Neural cell (in vitro differentiated cells): ENCODE measurements around the gene TSPAN9.

ENCODE experiments used
- CTCF ChIP-seq: fragments of 450-650 bp; IDR thresholded peaks from 2 replicates; pipeline ENCODE4 v1.5.1; 2014; ENCODE audit warnings: antibody characterized with exemption, mild to moderate bottlenecking, moderate library complexity; ENCODE audit not compliant: poor library complexity, severe bottlenecking
- EP300 ChIP-seq: fragments of 450-650 bp; conservative IDR thresholded peaks from 2 replicates; pipeline ENCODE4 v1.6.1; 2014; ENCODE audit warnings: antibody characterized with exemption, mild to moderate bottlenecking, moderate library complexity; ENCODE audit not compliant: poor library complexity, severe bottlenecking
- EZH2 ChIP-seq: fragments of 200-600, 300-800 bp; shearing (Covaris generic), sonication (generic); IDR thresholded peaks from 2 replicates; pipeline ENCODE4 v1.6.1; 2014; ENCODE audit warnings: antibody characterized with exemption, low read length, borderline replicate concordance, mild to moderate bottlenecking; ENCODE audit not compliant: insufficient read depth, poor library complexity, severe bottlenecking
- MXI1 ChIP-seq: fragments of 450-650 bp; conservative IDR thresholded peaks from 2 replicates; pipeline ENCODE4 v1.6.1; 2014; ENCODE audit warnings: antibody characterized with exemption, mild to moderate bottlenecking; ENCODE audit not compliant: poor library complexity, severe bottlenecking
- POLR2AphosphoS5 ChIP-seq: IDR thresholded peaks from 2 replicates; pipeline ENCODE4 v1.6.1; 2012
- RAD21 ChIP-seq: fragments of 450-650 bp; conservative IDR thresholded peaks from 2 replicates; pipeline ENCODE4 v1.6.1; 2014; ENCODE audit warnings: antibody characterized with exemption, mild to moderate bottlenecking, moderate library complexity
- REST ChIP-seq: IDR thresholded peaks from 2 replicates; pipeline ENCODE4 v1.6.1; 2012; ENCODE audit warnings: borderline replicate concordance
- SMC3 ChIP-seq: fragments of 450-650 bp; conservative IDR thresholded peaks from 2 replicates; pipeline ENCODE4 v1.6.1; 2014; ENCODE audit warnings: antibody characterized with exemption, mild to moderate bottlenecking, moderate library complexity; ENCODE audit not compliant: poor library complexity
- TAF1 ChIP-seq: IDR thresholded peaks from 2 replicates; pipeline ENCODE4 v1.6.1; 2012; ENCODE audit warnings: low read depth

GRCh38 chr12:3084742-3085141, 7.6 kb downstream of the TSPAN9 start:
- TF ChIP-seq CTCF (no peak), POLR2AphosphoS5 (no peak), MXI1 (no peak), TAF1 (no peak), SMC3 (no peak), EZH2 (no peak), EP300 (no peak), RAD21 (no peak), REST (no peak)
